Left hindlimb (tissue), 1 donor: ENCODE results near the gene FZD4.
"Not testable (repeated sequence)": the region's sequence is repeated elsewhere in the genome, so short reads cannot be mapped to it uniquely, and the experiment has no call there.

Source experiments
- DNase-seq: peaks from one replicate; pipeline ENCODE4 v3.0.0-alpha.2; 2018

The FZD4 gene

GRCh38 chr11:86955361-86956120 is at the start of gene FZD4:
Gene FZD4, minus strand, starts transcription at chr11:86955395. Its CDS starts 310 bp downstream, at chr11:86955085.
- DNase-seq = peak; percentile 94

- DNase-seq = not testable (repeated sequence)
These were observed 49.1 kb upstream of the FZD4 start for GRCh38 chr11:87004281-87004680.

GRCh38 chr11:87002918-87003317 is 47.7 kb upstream of the FZD4 start:
- no peak for DNase-seq

- no peak for DNase-seq
These were observed 44.9 kb upstream of the FZD4 start for GRCh38 chr11:86999859-87000753.

GRCh38 chr11:86999388-86999787 is 44.2 kb upstream of the FZD4 start:
- no peak for DNase-seq

GRCh38 chr11:86996953-86997570 is 41.9 kb upstream of the FZD4 start:
- DNase-seq = no peak

GRCh38 chr11:86993031-86993430 is 37.8 kb upstream of the FZD4 start:
- DNase-seq = no peak

GRCh38 chr11:86992340-86992739 is 37.1 kb upstream of the FZD4 start:
- not testable (repeated sequence) for DNase-seq

GRCh38 chr11:86991341-86991740 is 36.1 kb upstream of the FZD4 start:
- DNase-seq = no peak

- no peak for DNase-seq
These were observed 35.3 kb upstream of the FZD4 start for GRCh38 chr11:86990515-86990914.

GRCh38 chr11:86990031-86990430 is 34.8 kb upstream of the FZD4 start:
- DNase-seq = no peak

- DNase-seq = no peak
These were observed 33.2 kb upstream of the FZD4 start for GRCh38 chr11:86988351-86988881.

GRCh38 chr11:86987679-86988078 is 32.5 kb upstream of the FZD4 start:
- DNase-seq = no peak

GRCh38 chr11:86984701-86985100 is 29.5 kb upstream of the FZD4 start:
- no peak for DNase-seq

GRCh38 chr11:86983021-86983488 is 27.9 kb upstream of the FZD4 start:
- no peak for DNase-seq

- no peak for DNase-seq
These were observed 26.8 kb upstream of the FZD4 start for GRCh38 chr11:86981777-86982540.

- no peak for DNase-seq
These were observed 25.0 kb upstream of the FZD4 start for GRCh38 chr11:86980086-86980796.

- no peak for DNase-seq
These were observed 23.8 kb upstream of the FZD4 start for GRCh38 chr11:86978756-86979608.

GRCh38 chr11:86978247-86978646 is 23.1 kb upstream of the FZD4 start:
- no peak for DNase-seq

- no peak for DNase-seq
These were observed 22.4 kb upstream of the FZD4 start for GRCh38 chr11:86977441-86978050.
